ENCODE results near the gene MUC4.

Gene MUC4

DNA sequence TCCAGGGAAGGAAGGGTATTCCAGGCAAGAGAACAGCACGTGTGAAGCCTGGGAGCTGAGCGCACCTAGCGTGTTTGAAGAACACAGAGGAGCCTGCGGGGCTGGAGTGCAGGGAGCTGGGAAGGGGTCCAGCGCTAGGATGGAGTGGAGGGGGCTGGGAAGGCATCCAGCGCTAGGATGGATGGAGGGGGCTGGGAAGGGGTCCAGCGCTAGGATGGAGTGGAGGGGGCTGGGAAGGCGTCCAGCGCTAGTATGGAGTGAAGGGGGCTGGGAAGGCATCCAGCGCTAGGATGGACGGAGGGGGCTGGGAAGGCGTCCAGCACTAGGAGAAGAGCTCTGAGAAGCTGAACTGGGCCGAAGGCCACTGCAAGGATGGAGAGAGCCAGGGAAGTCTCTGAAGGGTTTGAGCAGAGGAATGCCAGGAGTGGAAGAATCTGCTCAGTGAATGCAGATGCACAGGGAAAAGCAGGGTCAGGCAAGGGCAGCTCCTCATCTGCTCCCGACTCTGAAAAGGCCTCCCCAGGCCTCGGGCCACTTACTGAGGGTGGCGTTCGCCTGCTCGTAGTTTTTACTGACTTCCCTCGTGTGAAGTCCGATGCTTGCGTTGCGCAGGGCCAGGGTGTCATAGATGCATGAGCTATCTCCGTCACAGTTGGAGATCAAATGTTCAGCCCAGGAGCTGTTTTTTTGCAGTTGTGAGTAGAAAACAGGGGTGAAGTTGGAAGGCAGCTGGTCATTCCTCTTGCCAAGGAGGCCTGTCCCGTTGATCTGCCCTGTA, 51.2 kb downstream of the MUC4 start:
- H3K27ac ChIP-seq: no peak overlapping the region
- H3K36me3 ChIP-seq: no peaks in the 10 kb centered on the region
- H3K9me3 ChIP-seq: no peaks in the 10 kb centered on the region
- TF ChIP-seq, protein P1, sequence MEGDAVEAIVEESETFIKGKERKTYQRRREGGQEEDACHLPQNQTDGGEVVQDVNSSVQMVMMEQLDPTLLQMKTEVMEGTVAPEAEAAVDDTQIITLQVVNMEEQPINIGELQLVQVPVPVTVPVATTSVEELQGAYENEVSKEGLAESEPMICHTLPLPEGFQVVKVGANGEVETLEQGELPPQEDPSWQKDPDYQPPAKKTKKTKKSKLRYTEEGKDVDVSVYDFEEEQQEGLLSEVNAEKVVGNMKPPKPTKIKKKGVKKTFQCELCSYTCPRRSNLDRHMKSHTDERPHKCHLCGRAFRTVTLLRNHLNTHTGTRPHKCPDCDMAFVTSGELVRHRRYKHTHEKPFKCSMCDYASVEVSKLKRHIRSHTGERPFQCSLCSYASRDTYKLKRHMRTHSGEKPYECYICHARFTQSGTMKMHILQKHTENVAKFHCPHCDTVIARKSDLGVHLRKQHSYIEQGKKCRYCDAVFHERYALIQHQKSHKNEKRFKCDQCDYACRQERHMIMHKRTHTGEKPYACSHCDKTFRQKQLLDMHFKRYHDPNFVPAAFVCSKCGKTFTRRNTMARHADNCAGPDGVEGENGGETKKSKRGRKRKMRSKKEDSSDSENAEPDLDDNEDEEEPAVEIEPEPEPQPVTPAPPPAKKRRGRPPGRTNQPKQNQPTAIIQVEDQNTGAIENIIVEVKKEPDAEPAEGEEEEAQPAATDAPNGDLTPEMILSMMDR (IDR thresholded peaks at IDR 0.05): no peak
- H3K27me3 ChIP-seq: peaks cover 86% of the 10 kb centered on the region
- H3K4me1 ChIP-seq (ENCODE audit: control insufficient read depth in 1 of 2, insufficient read depth in 1 of 2, low read depth in 1 of 2, low read length in 1 of 2): no peaks in the 10 kb centered on the region
- no peak overlapping the region for H3K4me3 ChIP-seq (ENCODE audit: low read depth in 1 of 2, low read length in 1 of 2)

DNA sequence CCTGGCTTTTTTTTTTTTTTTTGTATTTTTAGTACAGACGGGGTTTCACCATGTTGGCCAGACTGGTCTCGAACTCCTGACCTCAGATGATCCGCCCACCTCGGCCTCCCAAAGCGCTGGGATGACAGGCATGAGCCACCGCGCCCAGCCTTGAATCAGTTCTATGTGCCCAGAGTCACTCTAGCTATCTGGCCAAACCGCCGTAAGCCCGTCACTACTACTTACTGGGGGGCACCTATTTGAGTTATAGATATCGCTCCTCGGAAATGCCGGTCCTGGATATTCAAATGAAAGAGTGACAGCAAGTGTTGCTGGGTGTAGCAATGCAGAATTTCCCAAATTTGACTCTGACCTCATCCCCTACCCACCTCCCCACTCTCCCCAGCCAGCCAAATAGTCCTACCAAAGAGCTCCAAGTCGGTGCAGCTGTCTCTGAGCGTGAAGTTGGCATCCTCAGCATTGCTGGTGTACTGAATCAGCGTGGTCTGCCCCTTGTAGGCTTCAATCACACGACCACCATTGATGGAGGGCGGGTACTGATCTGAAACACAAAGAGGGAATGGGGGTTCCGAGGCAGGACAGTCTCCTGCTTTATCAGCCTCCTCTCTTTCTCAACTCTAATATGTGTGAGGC, 52.9 kb downstream of the MUC4 start:
- Histone ChIP-seq H3K36me3 (no peaks in the 10 kb centered on the region), H3K9me3 (no peaks in the 10 kb centered on the region), H3K27me3 (peaks cover 78% of the 10 kb centered on the region)

DNA sequence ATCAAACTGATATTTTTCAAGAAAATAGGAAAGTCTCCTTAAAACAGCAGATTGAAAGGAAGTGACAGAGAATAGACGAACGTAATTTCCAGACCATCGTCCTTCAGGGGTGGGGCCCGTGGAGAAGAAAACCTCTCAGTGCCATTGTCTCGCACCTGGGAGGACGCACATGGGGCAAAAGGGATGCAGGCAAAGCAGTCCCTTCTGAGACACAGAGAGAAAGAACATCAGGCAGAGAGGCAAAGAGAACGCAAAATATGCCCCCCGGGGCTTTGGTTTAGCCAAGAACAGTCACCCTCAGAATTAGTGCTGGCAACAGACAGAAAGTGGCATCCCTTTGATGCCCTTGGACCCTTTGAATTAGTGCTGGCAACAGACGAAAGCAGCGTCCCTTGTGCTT, 53.9 kb downstream of the MUC4 start:
- Histone ChIP-seq H3K27me3 (peaks cover 68% of the 10 kb centered on the region), H3K36me3 (no peaks in the 10 kb centered on the region), H3K27ac (no peak overlapping the region), H3K4me1 (ENCODE audit: control insufficient read depth in 1 of 2, insufficient read depth in 1 of 2, low read depth in 1 of 2, low read length in 1 of 2) (no peaks in the 10 kb centered on the region), H3K9me3 (no peaks in the 10 kb centered on the region), H3K4me3 (ENCODE audit: low read depth in 1 of 2, low read length in 1 of 2) (no peak overlapping the region)
- TF ChIP-seq, protein P1 (IDR thresholded peaks at IDR 0.05): no peak

More for the DNA sequence above, 52.9 kb downstream of the MUC4 start:
- H3K27ac ChIP-seq: no peak overlapping the region
- TF ChIP-seq, protein P1 (IDR thresholded peaks at IDR 0.05): no peak
- H3K4me3 ChIP-seq (ENCODE audit: low read depth in 1 of 2, low read length in 1 of 2): no peak overlapping the region
- H3K4me1 ChIP-seq (ENCODE audit: control insufficient read depth in 1 of 2, insufficient read depth in 1 of 2, low read depth in 1 of 2, low read length in 1 of 2): no peaks in the 10 kb centered on the region

DNA sequence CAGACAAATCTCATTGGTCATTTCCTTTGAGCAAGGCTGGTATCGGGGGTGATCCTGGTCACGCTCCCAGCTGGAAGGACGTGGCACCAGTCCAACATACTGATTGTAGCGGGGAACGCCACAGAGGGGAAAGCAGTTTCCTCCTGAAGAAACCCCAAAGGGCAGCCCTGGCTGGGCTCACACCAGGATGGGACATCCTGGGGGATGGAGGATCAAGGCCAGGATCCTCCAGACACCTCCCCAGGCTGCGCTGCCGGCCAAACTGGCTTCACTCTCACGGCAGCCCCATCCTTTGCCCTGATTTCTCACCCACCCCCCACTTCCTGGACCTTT, 54.3 kb downstream of the MUC4 start:
- H3K9me3 ChIP-seq: no peaks in the 10 kb centered on the region
- H3K27ac ChIP-seq: no peak overlapping the region
- no peaks in the 10 kb centered on the region for H3K36me3 ChIP-seq
- H3K27me3 ChIP-seq: peaks cover 65% of the 10 kb centered on the region
- no peak overlapping the region for H3K4me3 ChIP-seq (ENCODE audit: low read depth in 1 of 2, low read length in 1 of 2)
- no peaks in the 10 kb centered on the region for H3K4me1 ChIP-seq (ENCODE audit: control insufficient read depth in 1 of 2, insufficient read depth in 1 of 2, low read depth in 1 of 2, low read length in 1 of 2)
- TF ChIP-seq, protein P1 (IDR thresholded peaks at IDR 0.05): no peak

DNA sequence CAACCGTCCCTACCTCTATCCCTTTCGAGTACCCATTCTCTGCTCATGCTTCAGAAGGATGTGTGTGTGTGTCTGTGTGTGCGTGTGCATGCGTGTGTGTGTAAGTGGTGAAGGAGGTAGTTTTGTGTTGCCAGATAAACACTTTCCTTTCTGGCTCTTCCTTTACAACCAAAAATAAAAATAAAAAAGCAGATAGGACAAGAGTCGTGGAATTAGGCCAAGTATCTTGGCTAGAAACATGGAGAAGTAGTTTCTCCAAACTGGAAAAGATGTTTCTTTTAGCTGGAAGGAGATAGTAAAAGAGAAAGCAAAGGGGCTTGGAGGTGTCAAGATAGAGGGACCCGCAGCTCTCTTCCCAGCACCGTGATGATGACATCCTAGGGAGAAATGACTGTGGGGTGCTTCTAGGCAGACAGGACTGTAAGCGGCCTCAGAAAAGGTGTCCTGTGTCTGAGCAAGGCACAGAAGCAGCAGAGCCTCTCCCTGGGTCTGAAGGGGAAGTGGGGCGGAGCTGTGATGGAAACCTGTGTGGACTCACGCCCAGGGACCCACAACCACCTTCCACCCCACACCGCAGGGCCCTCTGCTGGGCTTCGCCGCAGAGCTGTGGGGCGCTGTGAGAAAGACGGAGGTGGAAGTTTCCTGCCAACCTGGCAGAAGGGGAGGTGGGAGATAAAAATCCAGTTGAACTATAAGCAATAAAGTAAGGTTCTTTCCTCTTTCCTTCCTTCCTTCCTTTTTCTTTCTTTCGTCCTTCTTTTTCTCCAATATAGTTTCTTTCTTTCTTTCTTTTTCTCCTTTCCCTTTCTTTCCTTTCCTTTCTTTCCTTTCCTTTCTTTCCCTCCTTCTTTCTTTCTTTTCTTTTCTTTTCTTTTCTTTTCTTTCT, 55.7 kb downstream of the MUC4 start:
- TF ChIP-seq, protein P1 (IDR thresholded peaks at IDR 0.05): no peak
- Histone ChIP-seq H3K27me3 (peaks cover 52% of the 10 kb centered on the region), H3K9me3 (no peaks in the 10 kb centered on the region), H3K4me3 (ENCODE audit: low read depth in 1 of 2, low read length in 1 of 2) (no peak overlapping the region), H3K4me1 (ENCODE audit: control insufficient read depth in 1 of 2, insufficient read depth in 1 of 2, low read depth in 1 of 2, low read length in 1 of 2) (no peaks in the 10 kb centered on the region), H3K36me3 (no peaks in the 10 kb centered on the region), H3K27ac (no peak overlapping the region)
